HuH-7 (cell line): ENCODE measurements around the gene TTLL6.

Experiments used
- DNase-seq: peaks from one replicate; pipeline ENCODE4 v3.0.0; 2011; ENCODE audit warnings: low spot score

TTLL6 gene

DNA sequence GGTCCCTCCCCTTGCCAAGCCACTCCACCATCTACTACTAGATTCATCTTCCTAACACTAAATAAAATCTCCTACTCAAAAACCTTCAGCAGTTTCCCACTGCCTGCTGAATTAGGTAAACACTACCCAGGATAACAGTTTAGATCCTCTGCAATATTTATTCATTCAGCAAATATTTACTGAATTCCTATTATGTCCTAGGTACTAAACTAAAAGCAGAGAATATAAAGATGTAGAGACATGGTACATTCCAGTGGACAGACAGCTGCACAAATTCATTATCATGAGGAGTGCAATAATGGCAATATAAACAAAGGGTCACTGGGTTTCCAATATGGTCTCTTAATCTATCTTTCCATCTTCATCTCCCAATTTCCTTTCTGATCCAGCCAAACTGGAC, 57.7 kb downstream of the TTLL6 start:
- no peak for DNase-seq

GRCh38 chr17:48757524-48757961, 59.5 kb downstream of the TTLL6 start:
- no peak for DNase-seq

DNA sequence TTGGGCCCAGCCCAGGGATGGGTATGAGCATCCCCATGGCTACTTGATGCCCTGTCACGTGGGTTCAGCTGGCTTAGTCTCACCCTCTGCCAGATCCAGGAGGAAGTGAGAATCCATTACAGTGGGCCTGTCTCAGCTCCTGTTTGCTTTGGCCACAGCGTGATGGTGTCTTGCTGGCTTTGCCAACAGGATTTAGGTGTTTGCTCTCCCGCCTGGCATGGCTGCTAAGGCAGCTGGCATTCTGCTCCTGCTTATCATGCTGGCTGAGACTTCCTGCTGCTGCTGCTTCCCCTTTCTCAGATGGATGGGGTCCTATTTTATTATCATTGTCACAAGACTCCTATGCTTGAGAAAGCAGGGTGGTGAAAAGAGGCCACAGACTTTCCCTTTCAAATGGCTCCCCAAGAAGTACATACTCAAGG, 60.2 kb downstream of the TTLL6 start:
- DNase-seq = no peak

DNA sequence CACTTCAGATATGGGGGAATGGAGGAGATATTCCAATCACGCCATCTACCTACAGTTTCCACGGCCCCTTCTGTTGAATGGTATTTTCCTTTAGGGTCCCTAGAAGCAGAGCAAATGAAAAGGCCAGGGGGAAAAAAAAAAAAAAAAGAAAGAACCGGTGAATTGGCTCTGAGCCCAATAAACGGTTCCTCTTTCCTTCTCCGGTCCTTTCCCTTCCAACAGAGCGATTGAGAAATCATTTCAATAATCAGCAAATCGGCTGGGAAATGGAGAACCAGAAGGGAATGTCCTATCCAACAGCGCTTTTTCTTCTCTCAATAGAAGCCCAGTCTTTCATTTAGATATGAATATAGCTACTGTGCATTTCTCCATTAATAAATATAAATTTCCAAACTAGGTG, 61.7 kb downstream of the TTLL6 start:
- no peak for DNase-seq

GRCh38 chr17:48754500-48755261, 62.3 kb downstream of the TTLL6 start:
- no peak for DNase-seq

DNA sequence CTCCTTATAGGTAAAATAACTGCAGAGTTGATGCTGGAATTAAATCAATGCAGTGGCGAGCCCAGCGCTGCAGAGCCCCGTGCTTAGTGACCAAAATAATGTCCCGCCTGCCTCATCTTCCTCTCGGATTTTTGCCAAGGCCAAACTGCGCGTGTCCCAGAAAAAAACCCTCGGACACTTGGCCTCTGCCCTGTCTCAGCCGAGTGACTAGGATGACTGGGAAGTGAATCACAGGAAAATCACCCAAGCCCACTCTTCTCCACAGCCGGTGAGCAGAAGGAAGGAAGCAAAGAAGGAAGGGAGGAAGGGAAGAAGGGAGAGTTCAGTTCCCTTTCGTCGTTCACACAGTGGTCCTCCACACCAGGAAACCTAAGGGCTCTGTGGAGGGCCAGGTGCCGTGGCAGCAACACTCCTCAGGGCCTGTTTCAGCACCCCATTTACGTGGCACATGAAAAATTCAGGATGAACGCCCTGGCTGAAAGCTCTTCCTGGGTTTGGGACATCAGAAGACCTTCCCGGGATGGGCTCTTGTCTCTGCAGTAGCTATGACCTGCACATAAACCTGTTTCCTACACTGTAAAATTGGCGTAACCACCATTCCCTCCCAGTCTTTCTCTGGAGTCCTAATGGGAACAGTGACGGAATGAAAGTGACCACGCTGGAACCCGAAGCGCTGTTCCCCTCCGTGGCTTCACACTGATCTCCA, 63.1 kb downstream of the TTLL6 start:
- DNase-seq = no peak

- no peak for DNase-seq
Measured at GRCh38 chr17:48752399-48753288, 64.4 kb downstream of the TTLL6 start.

DNA sequence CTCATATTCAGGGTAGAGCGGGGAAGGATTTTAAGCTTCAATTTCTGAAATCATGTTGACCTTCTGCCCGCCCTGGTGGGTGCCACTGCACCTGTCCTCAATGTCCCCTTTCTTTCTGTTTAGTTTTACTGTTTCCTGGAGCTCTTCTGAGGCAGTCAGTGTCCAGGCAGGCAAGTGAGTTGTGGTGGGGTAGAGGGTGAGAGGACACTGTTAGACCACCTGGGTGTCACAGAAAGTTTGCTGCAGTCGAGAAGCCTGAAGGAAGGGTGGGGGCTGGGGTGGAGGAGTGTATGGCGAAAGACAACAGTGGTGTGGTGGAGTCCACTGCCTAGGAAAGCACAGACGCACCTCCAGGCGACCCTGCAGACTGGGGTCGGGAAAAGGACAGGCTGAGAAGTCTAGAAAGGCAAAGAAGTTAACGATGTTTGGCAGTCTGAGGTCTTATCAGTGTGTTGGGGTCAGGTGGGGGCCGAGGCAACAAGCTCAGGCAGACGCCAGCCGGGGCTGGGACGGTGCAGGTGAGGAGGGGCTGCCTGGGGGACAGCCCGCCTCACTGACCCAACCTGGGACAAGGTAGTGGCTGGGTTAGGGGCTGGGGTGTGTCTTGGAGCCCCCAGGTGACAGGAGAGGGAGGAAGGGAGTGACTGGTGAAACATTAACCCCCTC, 65.2 kb downstream of the TTLL6 start:
- DNase-seq = no peak

GRCh38 chr17:48751172-48751571, 65.9 kb downstream of the TTLL6 start:
- no peak for DNase-seq

DNA sequence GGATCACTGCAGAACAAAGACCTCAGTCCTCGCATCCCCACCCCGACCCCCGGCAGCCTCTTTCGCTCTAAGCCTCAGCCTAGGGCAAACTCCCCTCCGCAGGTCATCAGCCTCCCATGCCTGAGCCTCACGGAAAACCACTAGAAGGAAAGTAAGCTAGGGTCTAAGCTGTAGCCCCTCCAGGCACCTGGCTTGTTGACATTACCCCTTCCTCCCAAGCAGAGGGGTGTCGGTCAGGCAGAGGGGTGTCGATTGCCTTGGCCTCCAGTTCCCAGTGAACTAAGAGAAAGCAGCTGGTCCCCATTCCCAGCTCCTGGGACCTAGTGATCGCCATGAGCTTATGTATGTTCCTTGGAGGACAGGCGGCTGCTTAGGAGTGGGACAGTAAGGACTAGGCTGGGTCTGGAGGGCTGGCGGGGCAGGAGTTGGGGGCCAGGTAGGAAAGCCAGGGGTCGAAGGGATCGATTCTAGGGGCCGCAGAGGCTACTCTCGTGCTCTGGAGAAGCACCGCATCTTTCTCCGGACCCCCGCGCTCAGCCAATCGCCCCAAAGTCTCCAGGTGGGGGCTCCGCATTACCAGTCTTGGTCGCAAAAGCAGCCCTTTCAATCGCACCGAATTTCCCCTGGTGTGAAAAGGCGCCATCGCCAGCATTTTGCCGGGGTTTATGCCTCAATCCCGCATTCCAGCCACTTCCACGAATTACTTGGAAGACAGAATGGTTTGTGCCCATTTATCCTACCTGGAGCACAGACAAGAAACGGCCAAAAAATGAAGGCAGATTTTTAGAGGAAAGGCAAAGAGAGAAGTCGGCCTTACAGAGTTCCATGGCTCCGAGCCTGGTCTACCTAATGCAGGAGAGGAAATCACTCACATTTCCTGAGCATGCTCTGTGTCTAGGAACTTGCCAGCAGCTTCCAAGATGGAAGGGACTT, 67.1 kb downstream of the TTLL6 start:
- DNase-seq = no peak

- DNase-seq = no peak
Measured at GRCh38 chr17:48748718-48749566, 68.1 kb downstream of the TTLL6 start.

DNA sequence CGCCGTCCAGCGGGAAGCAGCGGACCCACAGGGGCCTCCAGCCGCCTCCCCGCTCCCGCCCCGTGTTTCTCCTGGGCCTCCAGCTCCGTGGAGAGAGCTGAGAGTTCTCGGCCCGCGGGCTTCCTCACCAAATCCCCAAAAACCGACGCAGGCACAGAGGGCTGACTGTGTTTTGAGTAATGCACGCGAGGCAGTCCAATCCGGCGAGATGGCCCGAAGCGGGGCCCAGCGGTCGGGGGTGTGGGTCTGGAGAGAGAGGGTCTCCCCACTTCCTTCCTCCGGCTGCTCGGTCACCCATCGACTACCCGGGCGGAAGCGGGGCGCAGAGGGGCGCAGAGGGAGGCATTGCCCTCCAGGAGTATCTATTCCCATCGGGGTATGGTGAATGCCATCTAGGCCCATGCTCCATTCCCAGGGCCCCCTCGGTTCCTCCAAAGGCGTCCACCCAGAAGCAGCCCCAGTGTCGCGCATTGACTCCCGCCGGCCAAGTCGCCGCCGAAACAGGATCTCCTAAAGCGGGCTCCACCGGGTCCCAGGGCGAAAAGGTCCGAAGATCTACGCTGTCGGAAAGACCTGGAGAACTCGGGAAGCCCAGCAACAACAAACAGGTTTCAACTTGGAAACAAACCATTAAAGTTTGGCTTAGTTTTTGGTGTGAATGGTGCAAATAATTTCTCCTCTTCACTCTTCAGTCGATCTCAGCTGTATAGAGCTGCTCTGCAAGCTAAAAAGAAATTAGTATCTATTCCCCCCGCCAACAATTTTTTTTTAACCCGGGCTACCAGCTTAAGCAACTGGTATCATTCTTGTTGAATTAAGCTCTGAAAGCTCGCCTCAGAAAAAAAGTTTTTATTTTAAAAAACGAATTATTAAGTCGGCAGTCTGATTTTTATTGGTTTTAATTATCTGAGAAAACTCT, 69.3 kb downstream of the TTLL6 start:
- no peak for DNase-seq

GRCh38 chr17:48746916-48747444, 70.0 kb downstream of the TTLL6 start:
- no peak for DNase-seq

DNA sequence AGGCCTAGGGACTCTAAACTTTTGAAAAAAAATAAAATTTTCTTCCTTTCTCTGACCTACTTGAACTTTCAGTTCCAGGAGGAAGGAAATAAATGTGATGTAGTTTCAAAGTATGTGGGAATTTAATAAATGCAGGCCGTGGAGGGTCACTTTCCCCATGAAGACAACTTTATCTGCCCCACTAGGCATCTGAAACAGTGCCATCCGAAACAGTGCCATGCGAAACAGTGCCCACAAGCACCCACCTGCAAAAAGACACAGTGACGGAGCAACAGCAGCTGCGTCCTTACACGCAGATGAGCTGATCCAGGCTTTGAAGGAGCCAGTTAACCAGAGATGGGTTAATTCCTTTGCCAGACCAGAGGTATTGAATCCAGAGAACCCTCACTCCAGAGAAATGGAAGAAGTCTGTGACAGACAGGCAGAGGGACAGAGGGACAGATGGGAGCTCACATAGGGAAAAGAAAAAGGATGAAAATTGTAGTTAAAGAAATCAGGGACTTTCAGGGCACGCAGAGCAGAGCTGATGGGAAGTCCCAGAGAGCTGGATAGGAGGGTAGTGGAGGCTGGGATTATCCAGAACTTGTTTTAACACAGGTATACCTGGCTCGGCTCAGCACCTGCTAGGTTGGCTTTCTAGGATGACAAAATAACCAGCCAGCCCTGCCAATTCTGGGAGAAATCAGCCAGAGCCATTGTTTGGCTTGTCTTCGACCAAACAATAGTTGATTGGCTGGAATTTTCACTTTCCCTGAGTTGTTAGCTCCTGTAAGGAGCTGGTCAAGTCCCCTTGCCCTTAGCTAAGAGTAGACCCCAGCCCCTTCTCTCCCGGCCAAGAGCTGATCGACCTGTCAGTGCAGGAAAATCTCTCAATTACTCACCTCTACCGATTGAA, 71.4 kb downstream of the TTLL6 start:
- DNase-seq = no peak

DNA sequence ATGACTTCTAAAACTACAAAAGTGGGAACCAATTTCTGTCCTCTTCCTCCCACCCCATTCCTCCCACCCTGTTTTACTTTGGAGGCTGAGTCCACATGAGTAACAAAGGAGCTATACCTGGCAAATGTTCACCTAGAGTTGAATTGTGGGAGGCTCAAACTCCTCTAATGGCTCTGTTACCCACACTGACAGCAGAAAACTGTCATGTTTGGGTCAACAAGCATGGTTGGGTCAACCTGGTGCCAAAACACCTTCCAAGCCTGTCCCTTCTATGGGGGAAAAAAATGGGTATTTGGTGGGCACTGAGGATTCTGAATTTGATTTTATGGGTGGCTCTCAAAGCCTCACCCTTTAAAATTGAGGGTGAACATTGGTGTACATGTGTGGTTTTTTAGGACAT, 76.5 kb downstream of the TTLL6 start:
- DNase-seq = no peak

DNA sequence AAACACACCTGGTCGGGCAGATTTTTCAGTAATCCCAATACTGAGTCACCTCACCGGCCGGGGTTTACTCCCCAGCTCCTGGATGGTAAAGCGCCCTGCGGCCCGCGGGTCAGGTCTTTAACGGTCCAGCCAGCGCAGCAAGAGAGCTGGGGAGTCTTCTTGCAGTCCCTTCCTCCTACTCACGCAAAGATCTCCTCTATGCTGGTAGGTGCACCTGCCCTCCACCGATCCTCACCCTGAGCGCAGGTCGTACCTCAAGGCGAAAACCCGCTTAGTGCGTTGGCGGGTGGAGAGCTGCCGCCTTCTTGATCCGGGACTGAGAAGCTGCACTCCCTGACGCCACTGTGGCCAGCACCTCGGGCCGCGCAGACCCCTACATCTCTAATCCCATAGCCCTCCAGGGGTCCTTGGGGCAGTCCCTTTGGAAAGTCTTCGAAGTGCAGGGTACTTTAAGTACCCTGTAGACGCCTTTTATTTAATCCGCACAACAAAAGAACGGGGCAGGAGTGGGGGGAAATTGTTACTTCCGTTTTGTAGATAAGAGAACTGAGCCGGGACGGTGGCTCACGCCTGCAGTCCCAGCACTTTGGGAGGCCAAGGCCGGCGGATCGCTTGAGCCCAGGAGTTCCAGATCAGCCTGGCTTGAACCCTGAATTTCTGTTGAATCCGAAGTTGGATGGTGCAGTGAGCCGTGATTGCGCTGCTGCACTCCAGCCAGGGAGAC, 78.1 kb downstream of the TTLL6 start:
- no peak for DNase-seq

DNA sequence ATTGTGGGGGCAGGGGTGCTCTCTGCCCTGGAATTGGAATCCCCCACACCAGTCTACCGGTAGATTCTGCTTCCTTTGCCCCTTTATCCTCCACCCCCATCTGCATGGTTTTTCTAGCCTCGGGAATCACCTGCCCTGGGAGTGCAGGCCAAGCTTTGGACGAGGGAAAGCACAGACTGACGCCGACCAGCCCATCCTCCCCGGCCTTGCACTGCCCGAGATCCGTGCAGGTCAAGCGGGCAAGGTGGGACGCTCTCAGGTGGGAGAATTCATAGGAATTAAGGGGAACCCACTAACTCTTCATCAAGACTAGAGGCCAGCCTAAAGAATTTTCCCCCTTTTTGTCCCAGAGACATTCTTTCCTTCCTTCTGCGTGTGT, 78.6 kb downstream of the TTLL6 start:
- no peak for DNase-seq
